ENCODE measurements around the gene NUMBL.

DNA sequence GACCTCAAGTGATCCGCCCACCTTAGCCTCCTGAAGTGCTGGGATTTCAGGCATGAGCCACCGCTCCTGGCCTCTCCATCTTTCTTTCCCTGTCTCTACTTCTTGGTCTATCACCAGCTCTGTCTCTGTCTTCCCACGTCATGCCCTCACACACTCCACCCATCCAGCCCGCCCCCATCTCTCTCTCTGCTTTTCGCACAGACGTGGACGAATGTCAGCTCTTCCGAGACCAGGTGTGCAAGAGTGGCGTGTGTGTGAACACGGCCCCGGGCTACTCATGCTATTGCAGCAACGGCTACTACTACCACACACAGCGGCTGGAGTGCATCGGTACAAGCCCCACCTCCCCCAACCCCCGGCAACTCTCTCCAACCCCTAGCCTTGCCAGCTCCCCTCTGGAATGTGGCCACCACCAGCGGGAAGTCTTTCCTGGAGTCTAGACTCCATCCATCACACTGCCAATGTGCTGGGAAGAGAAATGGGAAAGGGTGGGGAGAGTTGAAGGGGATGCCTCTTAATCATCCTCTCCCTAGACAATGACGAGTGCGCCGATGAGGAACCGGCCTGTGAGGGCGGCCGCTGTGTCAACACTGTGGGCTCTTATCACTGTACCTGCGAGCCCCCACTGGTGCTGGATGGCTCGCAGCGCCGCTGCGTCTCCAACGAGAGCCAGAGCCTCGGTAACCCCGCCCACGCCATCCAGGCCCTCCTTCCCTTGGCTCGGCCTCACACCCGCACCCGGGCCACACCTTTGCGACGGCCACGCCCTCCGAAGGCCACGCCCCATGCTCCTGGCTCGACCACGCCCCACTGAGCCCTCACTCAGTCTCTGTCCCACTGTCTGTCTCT, 66.8 kb downstream of the NUMBL start:
- TF ChIP-seq, protein P1, sequence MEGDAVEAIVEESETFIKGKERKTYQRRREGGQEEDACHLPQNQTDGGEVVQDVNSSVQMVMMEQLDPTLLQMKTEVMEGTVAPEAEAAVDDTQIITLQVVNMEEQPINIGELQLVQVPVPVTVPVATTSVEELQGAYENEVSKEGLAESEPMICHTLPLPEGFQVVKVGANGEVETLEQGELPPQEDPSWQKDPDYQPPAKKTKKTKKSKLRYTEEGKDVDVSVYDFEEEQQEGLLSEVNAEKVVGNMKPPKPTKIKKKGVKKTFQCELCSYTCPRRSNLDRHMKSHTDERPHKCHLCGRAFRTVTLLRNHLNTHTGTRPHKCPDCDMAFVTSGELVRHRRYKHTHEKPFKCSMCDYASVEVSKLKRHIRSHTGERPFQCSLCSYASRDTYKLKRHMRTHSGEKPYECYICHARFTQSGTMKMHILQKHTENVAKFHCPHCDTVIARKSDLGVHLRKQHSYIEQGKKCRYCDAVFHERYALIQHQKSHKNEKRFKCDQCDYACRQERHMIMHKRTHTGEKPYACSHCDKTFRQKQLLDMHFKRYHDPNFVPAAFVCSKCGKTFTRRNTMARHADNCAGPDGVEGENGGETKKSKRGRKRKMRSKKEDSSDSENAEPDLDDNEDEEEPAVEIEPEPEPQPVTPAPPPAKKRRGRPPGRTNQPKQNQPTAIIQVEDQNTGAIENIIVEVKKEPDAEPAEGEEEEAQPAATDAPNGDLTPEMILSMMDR (IDR thresholded peaks at IDR 0.05), result no peak
- TF ChIP-seq POLR2A (IDR thresholded peaks at IDR 0.05), result no peak

Measured in right lobe of liver (tissue), 4 donors.